H9 (cell line): Measurements from ENCODE around the gene SOD1. TPM values are rescaled to one million over a fixed set of nuclear protein-coding genes. Genes with fewer than 3 reads are reported as not detected.

Experiments
- DNase-seq: peaks from one replicate; pipeline ENCODE4 v3.0.0-alpha.2; 2017
- H2AFZ ChIP-seq: one replicate; pipeline ENCODE4 v1.6.1; 2013; ENCODE audit warnings: mild to moderate bottlenecking, low read length, control low read depth, moderate library complexity
- H2AK5ac ChIP-seq: 2 replicates; pipeline ENCODE4 v1.6.1; 2013; ENCODE audit warnings: low read length, control low read depth, mixed read lengths; ENCODE audit not compliant: insufficient read length
- H2BK120ac ChIP-seq: one replicate; pipeline ENCODE4 v1.6.1; 2013; ENCODE audit warnings: low read depth, mild to moderate bottlenecking, low read length, control low read depth, inconsistent platforms; ENCODE audit not compliant: poor library complexity, severe bottlenecking
- H2BK12ac ChIP-seq: 2 replicates; pipeline ENCODE4 v1.6.1; 2013; ENCODE audit warnings: low read length, control low read depth, mixed read lengths, low read depth; ENCODE audit not compliant: insufficient read length
- H2BK15ac ChIP-seq: 2 replicates; pipeline ENCODE4 v1.6.1; 2013; ENCODE audit warnings: low read depth, low read length, control low read depth
- H2BK20ac ChIP-seq: one replicate; pipeline ENCODE4 v1.6.1; 2013; ENCODE audit warnings: low read depth, mild to moderate bottlenecking, low read length, control low read depth, inconsistent platforms; ENCODE audit not compliant: poor library complexity, severe bottlenecking
- H2BK5ac ChIP-seq: 2 replicates; pipeline ENCODE4 v1.6.1; 2013; ENCODE audit warnings: low read length, control low read depth, mixed read lengths; ENCODE audit not compliant: insufficient read length
- H3K14ac ChIP-seq: 2 replicates; pipeline ENCODE4 v1.6.1; 2013; ENCODE audit warnings: low read length, control low read depth; ENCODE audit not compliant: insufficient read depth
- H3K18ac ChIP-seq: 2 replicates; pipeline ENCODE4 v1.6.1; 2013; ENCODE audit warnings: low read depth, mild to moderate bottlenecking, mixed read lengths, low read length, control low read depth; ENCODE audit not compliant: insufficient read length
- H3K23ac ChIP-seq: 2 replicates; pipeline ENCODE4 v1.6.1; 2013; ENCODE audit warnings: low read length, control low read depth, mixed read lengths, low read depth; ENCODE audit not compliant: insufficient read length
- H3K23me2 ChIP-seq: 2 replicates; pipeline ENCODE4 v1.6.1; 2013; ENCODE audit warnings: low read depth, mild to moderate bottlenecking, mixed read lengths, low read length, control low read depth; ENCODE audit not compliant: insufficient read length, poor library complexity, severe bottlenecking
- H3K27ac ChIP-seq: 2 replicates; pipeline ENCODE4 v1.5.1; 2013; ENCODE audit warnings: low read length, control low read depth, mixed read lengths, low read depth; ENCODE audit not compliant: insufficient read length
- H3K27me3 ChIP-seq: 2 replicates; pipeline ENCODE4 v1.6.1; 2013; ENCODE audit warnings: low read length, control low read depth, inconsistent platforms; ENCODE audit not compliant: insufficient read depth
- H3K4ac ChIP-seq: 2 replicates; pipeline ENCODE4 v1.6.1; 2013; ENCODE audit warnings: low read depth, mild to moderate bottlenecking, control low read depth, inconsistent platforms, low read length, moderate library complexity
- H3K4me1 ChIP-seq: 2 replicates; pipeline ENCODE4 v1.6.1; 2013; ENCODE audit warnings: low read length, control low read depth, inconsistent platforms; ENCODE audit not compliant: insufficient read depth
- H3K4me2 ChIP-seq: 2 replicates; pipeline ENCODE4 v1.6.1; 2013; ENCODE audit warnings: low read length, control low read depth, mixed read lengths; ENCODE audit not compliant: insufficient read length, insufficient read depth
- H3K56ac ChIP-seq: 2 replicates; pipeline ENCODE4 v1.6.1; 2013; ENCODE audit warnings: low read depth, mild to moderate bottlenecking, mixed read lengths, low read length, control low read depth; ENCODE audit not compliant: insufficient read length
- H3K79me1 ChIP-seq: 2 replicates; pipeline ENCODE4 v1.6.1; 2013; ENCODE audit warnings: low read depth, mild to moderate bottlenecking, moderate library complexity, low read length, control low read depth, inconsistent platforms; ENCODE audit not compliant: insufficient read depth, poor library complexity, severe bottlenecking
- H3K79me2 ChIP-seq: 2 replicates; pipeline ENCODE4 v1.6.1; 2013; ENCODE audit warnings: low read length, control low read depth, inconsistent platforms; ENCODE audit not compliant: insufficient read depth
- H3K9ac ChIP-seq: 2 replicates; pipeline ENCODE4 v1.6.1; 2013; ENCODE audit warnings: low read length, control low read depth, mixed read lengths; ENCODE audit not compliant: insufficient read length; ENCODE audit errors: extremely low read depth
- H3K9me3 ChIP-seq: one replicate; pipeline ENCODE4 v1.6.1; 2013; ENCODE audit warnings: low read depth, low read length, inconsistent platforms; ENCODE audit not compliant: control insufficient read depth
- H3T11ph ChIP-seq: one replicate; pipeline ENCODE4 v1.6.1; 2013; ENCODE audit warnings: mild to moderate bottlenecking, low read length, control low read depth, inconsistent platforms
- H4K20me1 ChIP-seq: one replicate; pipeline ENCODE4 v1.6.1; 2013; ENCODE audit not compliant: control insufficient read depth, insufficient read length, insufficient read depth
- H4K5ac ChIP-seq: 2 replicates; pipeline ENCODE4 v1.6.1; 2013; ENCODE audit warnings: low read depth, mild to moderate bottlenecking, mixed read lengths, low read length, control low read depth; ENCODE audit not compliant: insufficient read length
- H4K8ac ChIP-seq: replicated peaks from 2 replicates; pipeline ENCODE4 v1.6.1; 2013; ENCODE audit warnings: low read length, control low read depth, mixed read lengths, low read depth; ENCODE audit not compliant: insufficient read length
- H4K91ac ChIP-seq: 2 replicates; pipeline ENCODE4 v1.6.1; 2013; ENCODE audit warnings: low read depth, mild to moderate bottlenecking, moderate library complexity, mixed read lengths, low read length, control low read depth; ENCODE audit not compliant: insufficient read length
- H3K27ac Mint-ChIP-seq, 3 experiments: 2 replicates in 2 of 3; 3 replicates in 1 of 3; pipeline ENCODE4 v1.8.0; 2020 to 2021; ENCODE audit warnings: mixed read lengths in 3 of 3, mild to moderate bottlenecking in 1 of 3, moderate library complexity in 1 of 3
- H3K27me3 Mint-ChIP-seq: 2 replicates; pipeline ENCODE4 v1.8.0; 2021; ENCODE audit warnings: low read depth, mild to moderate bottlenecking, moderate library complexity, mixed read lengths
- H3K36me3 Mint-ChIP-seq, 3 experiments: 2 replicates in 2 of 3; 3 replicates in 1 of 3; pipeline ENCODE4 v1.8.0; 2020 to 2021; ENCODE audit warnings: low read depth in 3 of 3, mixed read lengths in 3 of 3; ENCODE audit not compliant: insufficient read depth in 1 of 3
- H3K4me1 Mint-ChIP-seq, 2 experiments: 2 replicates each; pipeline ENCODE4 v1.8.0; 2020; ENCODE audit warnings: mixed read lengths in 2 of 2
- H3K4me3 Mint-ChIP-seq, 2 experiments: 2 replicates in 1 of 2; 3 replicates in 1 of 2; pipeline ENCODE4 v1.8.0; 2020 to 2021; ENCODE audit warnings: mild to moderate bottlenecking in 2 of 2, mixed read lengths in 2 of 2, moderate library complexity in 1 of 2
- H3K9me3 Mint-ChIP-seq, 2 experiments: 2 replicates in 1 of 2; 3 replicates in 1 of 2; pipeline ENCODE4 v1.8.0; 2020; ENCODE audit warnings: mild to moderate bottlenecking in 2 of 2, mixed read lengths in 2 of 2, moderate library complexity in 1 of 2
- WGBS: extraction: QIAGEN DNeasy Blood & Tissue Kit; methylation state at CpG from one replicate; pipeline ENCODE4 v1.1.7; 2013; ENCODE audit warnings: missing lambda C conversion rate, low lambda C conversion rate, mixed read lengths; ENCODE audit not compliant: insufficient read length; ENCODE audit errors: extremely low coverage; 5-methylcytosine and 5-hydroxymethylcytosine counted together
- total RNA-seq: library from RNA; stranded (reverse); gene quantifications from 2 replicates; pipeline ENCODE4 v1.2.1, GENCODE V29; 2021
- TF ChIP-seq, protein P1 (sequence below): fragments of 200-600 bp; sonication (generic); conservative IDR thresholded peaks from 3 replicates; pipeline ENCODE4 v1.8.0; 2021; ENCODE audit warnings: antibody characterized with exemption, mild to moderate bottlenecking

Gene SOD1
- total RNA-seq, 1 experiment from 2014 or later: 201 TPM

GRCh38 chr21:31660259-31660565 is 719 bp downstream of the SOD1 start:
- Histone ChIP-seq H3K14ac (no peak overlapping the region), H3K23ac (no peak overlapping the region), H3K4me2 (peak overlapping the region; percentile 79), H4K8ac (no peak overlapping the region), H3K27ac (no peak overlapping the region), H3K23me2 (peaks cover 4% of the 10 kb centered on the region), H2BK120ac (no peak overlapping the region), H3K4ac (no peak overlapping the region), H3K18ac (no peak overlapping the region), H2AFZ (no peak overlapping the region), H3K9ac (peak overlapping the region; percentile 51), H4K5ac (no peak overlapping the region), H3K4me1 (no peaks in the 10 kb centered on the region), H3K27me3 (no peaks in the 10 kb centered on the region), H2BK20ac (no peak overlapping the region), H2AK5ac (no peak overlapping the region), H2BK12ac (no peak overlapping the region), H3T11ph (no peak overlapping the region), H4K91ac (no peak overlapping the region), H2BK5ac (no peak overlapping the region), H3K56ac (no peak overlapping the region), H3K79me2 (peaks cover 16% of the 10 kb centered on the region; the same call in 1 of the 2 replicates), H3K9me3 (no peaks in the 10 kb centered on the region), H2BK15ac (no peak overlapping the region), H4K20me1 (no peaks in the 10 kb centered on the region), H3K79me1 (peaks cover 4% of the 10 kb centered on the region)
- peaks cover 26 to 33% (median 29%) of the 10 kb centered on the region in 3 experiments for H3K36me3 Mint-ChIP-seq
- peak overlapping the region in 2 of 3 experiments; percentile 59 to 81; a peak in 3 of 7 replicates for H3K27ac Mint-ChIP-seq
- H3K4me1 Mint-ChIP-seq: peaks cover 30 to 31% of the 10 kb centered on the region in 2 experiments
- 0 out of 5 replicates have a peak, but pooled peaks cover 0 to 1% of the 10 kb centered on the region in 2 experiments for H3K9me3 Mint-ChIP-seq
- 0 out of 2 replicates have a peak, but pooled peaks cover 2% of the 10 kb centered on the region for H3K27me3 Mint-ChIP-seq
- TF ChIP-seq, protein P1, sequence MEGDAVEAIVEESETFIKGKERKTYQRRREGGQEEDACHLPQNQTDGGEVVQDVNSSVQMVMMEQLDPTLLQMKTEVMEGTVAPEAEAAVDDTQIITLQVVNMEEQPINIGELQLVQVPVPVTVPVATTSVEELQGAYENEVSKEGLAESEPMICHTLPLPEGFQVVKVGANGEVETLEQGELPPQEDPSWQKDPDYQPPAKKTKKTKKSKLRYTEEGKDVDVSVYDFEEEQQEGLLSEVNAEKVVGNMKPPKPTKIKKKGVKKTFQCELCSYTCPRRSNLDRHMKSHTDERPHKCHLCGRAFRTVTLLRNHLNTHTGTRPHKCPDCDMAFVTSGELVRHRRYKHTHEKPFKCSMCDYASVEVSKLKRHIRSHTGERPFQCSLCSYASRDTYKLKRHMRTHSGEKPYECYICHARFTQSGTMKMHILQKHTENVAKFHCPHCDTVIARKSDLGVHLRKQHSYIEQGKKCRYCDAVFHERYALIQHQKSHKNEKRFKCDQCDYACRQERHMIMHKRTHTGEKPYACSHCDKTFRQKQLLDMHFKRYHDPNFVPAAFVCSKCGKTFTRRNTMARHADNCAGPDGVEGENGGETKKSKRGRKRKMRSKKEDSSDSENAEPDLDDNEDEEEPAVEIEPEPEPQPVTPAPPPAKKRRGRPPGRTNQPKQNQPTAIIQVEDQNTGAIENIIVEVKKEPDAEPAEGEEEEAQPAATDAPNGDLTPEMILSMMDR: no peak
- H3K4me3 Mint-ChIP-seq: peak overlapping the region; percentile 90 to 93
- DNase-seq: no peak
- WGBS: no CpG with 5 or more reads among the region's 12 CpGs
